K562 treated with DMSO at 1 percent for 12 hours (cell line): ENCODE measurements around the gene LRRD1. TPM values are rescaled to one million over a fixed set of nuclear protein-coding genes. Genes with fewer than 3 reads are reported as not detected.

Experiments
- total RNA-seq: library from RNA; unstranded; fragments of 300-600 nt; gene quantifications from 2 replicates; pipeline ENCODE4 v1.2.3, GENCODE V29; 2022; ENCODE audit not compliant: insufficient read depth

LRRD1 gene
- not detected in 2 replicates for total RNA-seq

DNA sequence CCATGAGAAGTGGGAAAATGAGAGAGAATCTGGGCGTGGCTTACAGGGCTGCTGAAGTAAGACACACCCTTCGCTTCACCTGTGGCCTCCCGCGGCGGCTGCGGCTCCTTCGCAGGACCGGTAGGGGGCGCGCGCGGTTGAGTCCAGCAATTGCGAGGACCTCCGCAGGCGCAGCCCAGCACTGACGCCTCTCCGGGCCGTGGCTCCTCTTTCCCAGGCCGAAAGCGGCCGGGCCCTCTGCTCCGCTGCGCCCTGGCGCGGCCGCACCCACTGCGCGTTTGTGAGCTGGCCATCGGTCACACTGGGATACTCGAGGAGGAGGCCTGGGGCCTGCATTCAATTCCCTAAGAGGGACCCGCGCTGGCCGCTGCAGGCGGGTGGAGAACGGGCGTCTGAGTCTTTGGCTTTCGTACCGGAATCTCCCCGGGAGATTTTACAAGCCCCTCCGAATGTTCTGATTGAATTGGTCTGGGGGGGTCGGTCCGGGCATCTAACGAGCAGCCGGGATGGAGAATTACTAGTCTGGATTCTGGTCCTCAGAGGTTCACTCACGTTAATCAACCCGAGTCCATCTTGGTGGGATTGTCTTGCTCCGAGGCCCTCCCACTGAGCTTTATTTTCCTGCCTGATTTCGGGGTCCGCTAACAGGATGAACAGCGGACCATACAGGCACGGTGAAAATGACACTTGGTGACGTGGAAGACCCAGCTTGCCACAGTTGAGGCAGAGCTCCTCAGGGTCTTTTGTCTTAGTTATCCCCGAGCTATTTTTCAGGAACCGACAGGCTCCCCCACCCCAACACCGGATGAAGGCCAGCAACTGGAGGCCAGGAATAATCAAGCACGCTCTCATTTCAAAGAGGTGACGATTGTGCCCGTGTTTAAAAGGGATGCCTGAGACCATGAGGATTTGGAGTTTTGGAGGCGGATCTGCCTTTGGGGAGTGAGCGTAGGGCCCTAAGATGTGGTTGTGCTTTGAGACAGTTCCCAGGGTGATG, at the start of gene LRRD1:
Gene LRRD1, minus strand, starts transcription at position 215 of the 997 bp plus-strand sequence. CDS start 13,940 bp downstream, outside the sequence.

DNA sequence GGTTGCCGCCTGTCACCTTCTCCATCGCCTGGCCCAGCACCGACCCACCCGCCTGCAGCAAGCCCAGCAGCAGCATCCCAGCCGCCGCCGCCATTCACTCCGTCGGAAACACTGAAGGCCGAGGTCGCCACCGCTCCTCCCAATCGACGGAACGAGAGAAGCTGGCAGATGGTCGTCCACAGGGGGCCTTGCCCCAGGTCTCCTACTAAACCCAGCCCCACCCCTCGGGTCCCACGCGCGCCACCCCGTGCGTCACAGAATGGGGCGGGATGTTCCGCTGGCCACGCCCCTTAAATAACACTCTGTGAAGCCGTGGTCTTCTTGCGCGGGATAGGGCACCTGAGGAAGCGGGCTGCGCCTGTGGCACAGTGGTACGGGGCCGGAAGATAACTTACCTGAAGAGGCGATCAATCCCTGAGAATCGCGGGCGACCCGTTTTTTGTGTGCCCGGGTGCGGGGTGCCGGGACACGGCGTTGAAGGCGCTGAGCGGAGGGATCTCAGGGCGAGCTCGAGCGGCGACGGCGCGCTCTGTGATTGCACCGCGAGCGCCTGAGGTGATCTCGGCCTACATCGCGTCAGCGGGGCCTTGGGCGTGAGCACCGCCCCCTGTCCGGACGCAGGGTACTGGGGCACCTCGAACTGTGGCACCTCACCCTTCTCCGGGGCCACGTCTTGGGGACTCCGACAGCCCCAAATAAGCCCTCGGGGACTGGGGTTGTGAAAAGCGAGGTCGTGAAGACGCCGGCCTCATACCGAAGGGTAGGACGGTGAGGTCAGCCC, 44.5 kb downstream of the LRRD1 start, which contains the start of gene CYP51A1:
Gene CYP51A1, minus strand, starts transcription at position 207 of the 781 bp plus-strand sequence. Its CDS starts 113 bp downstream, at position 94.

Other genes starting within 250 kb of the LRRD1 start
- gene AKAP9, start 238.3 kb downstream of the LRRD1 start, total RNA-seq: 10.0 and 42.6 TPM in 2 replicates
- 18.5 and 39.0 TPM in 2 replicates for gene CYP51A1, start 44.7 kb downstream of the LRRD1 start, total RNA-seq
- 6.3 and 24.5 TPM in 2 replicates for gene KRIT1, start 66.8 kb upstream of the LRRD1 start, total RNA-seq
- gene ANKIB1, start 66.8 kb upstream of the LRRD1 start, total RNA-seq: 4.6 and 18.2 TPM in 2 replicates